CD4-positive, alpha-beta T cell treated with Interleukin-17A for 1 hour (primary cell): Measurements from ENCODE around the gene FGF19.

Experiments
- DNase-seq: peaks from one replicate; pipeline ENCODE4 v3.0.0-alpha.2; 2020

The FGF19 gene

GRCh38 chr11:69703768-69704507 lies at the start of gene FGF19:
FGF19 (minus strand) TSS chr11:69704022; CDS start chr11:69703876, 146 bp downstream.
- no peak for DNase-seq

GRCh38 chr11:69752890-69753289 lies 49.1 kb upstream of the FGF19 start:
- no peak for DNase-seq

- DNase-seq: no peak
Observed at GRCh38 chr11:69750875-69751597, 47.2 kb upstream of the FGF19 start.

GRCh38 chr11:69750108-69750850 lies 46.5 kb upstream of the FGF19 start:
- DNase-seq: no peak

GRCh38 chr11:69748637-69749036 lies 44.8 kb upstream of the FGF19 start:
- DNase-seq: no peak

GRCh38 chr11:69746752-69747742 lies 43.2 kb upstream of the FGF19 start:
- DNase-seq: no peak

GRCh38 chr11:69746140-69746539 lies 42.3 kb upstream of the FGF19 start:
- no peak for DNase-seq

GRCh38 chr11:69745201-69745600 lies 41.4 kb upstream of the FGF19 start:
- DNase-seq: no peak

- no peak for DNase-seq
Observed at GRCh38 chr11:69744435-69744834, 40.6 kb upstream of the FGF19 start.

GRCh38 chr11:69734841-69735240 lies 31.0 kb upstream of the FGF19 start:
- DNase-seq: no peak

GRCh38 chr11:69734367-69734766 lies 30.5 kb upstream of the FGF19 start:
- no peak for DNase-seq

- no peak for DNase-seq
Observed at GRCh38 chr11:69732910-69733309, 29.1 kb upstream of the FGF19 start.

GRCh38 chr11:69731110-69731509 lies 27.3 kb upstream of the FGF19 start:
- DNase-seq: no peak

GRCh38 chr11:69730500-69730899 lies 26.7 kb upstream of the FGF19 start:
- DNase-seq: no peak

GRCh38 chr11:69729252-69729651 lies 25.4 kb upstream of the FGF19 start:
- no peak for DNase-seq

- DNase-seq: no peak
Observed at GRCh38 chr11:69727266-69727665, 23.4 kb upstream of the FGF19 start.

- no peak for DNase-seq
Observed at GRCh38 chr11:69726481-69726880, 22.7 kb upstream of the FGF19 start.

- no peak for DNase-seq
Observed at GRCh38 chr11:69726019-69726418, 22.2 kb upstream of the FGF19 start.

- DNase-seq: no peak
Observed at GRCh38 chr11:69721745-69722144, 17.9 kb upstream of the FGF19 start.

- no peak for DNase-seq
Observed at GRCh38 chr11:69721106-69721505, 17.3 kb upstream of the FGF19 start.

- DNase-seq: no peak
Observed at GRCh38 chr11:69718912-69719311, 15.1 kb upstream of the FGF19 start.

GRCh38 chr11:69718147-69718546 lies 14.3 kb upstream of the FGF19 start:
- DNase-seq: no peak
